DMS 273 treated with DMSO at 0.1 percent for 48 hours (cell line): ENCODE measurements around the gene GSDME.

Source experiments
- DNase-seq: peaks from one replicate; lab custom pipeline; 2025; lab: John Stamatoyannopoulos, UW

Gene GSDME

DNA sequence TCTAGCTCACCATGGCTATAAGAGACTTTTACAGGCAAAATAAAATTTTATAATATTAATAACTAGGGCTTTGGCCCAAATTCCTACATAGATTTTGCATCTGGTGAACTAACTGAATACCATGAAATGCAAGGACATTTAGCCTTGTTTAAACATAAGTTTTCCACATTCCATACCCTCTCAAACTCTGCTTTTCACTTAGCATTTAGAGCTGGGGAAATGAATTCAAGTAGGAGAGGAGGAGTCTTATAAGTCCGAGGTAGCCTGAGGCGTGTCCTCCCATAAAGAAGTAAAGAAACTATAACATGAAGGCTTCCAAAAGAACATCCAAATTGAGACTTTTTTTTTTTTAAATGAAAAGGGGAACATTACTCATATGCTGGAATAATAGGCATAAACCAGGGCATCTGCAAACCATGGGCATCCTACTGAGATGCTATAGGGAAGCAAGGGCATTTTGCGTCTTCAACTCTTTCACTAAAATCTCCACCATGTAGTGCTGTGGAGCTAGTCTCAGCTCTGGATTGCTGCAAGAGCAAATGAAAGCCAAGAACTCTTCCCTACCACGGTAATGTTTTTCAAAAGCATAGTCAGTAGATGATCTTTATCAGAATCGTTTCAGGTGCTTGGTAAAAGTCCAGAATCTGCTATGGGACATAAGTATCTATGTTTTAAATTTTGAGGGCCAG is 104.9 kb downstream of the GSDME start:
- no peak for DNase-seq
